ENCODE data around the gene BUD23.
"Not testable (repeated sequence)": the region's sequence is repeated elsewhere in the genome, so short reads cannot be mapped to it uniquely, and the experiment has no call there.

The BUD23 gene

GRCh38 chr7:73708961-73709549, 25.7 kb downstream of the BUD23 start:
- Histone ChIP-seq H4K5ac (ENCODE audit: low read length) (no peak overlapping the region), H3K4me2 (ENCODE audit: low read length) (no peak overlapping the region), H3K9ac (ENCODE audit: low read length) (no peak overlapping the region), H3K4me1 (ENCODE audit: control insufficient read depth, low read depth, low read length) (no peaks in the 10 kb centered on the region), H2BK15ac (replicated peaks; ENCODE audit: low read depth) (no peak overlapping the region), H2BK120ac (ENCODE audit: low read depth, low read length) (no peak overlapping the region), H3K4me3 (ENCODE audit: low read length) (no peak overlapping the region), H3K56ac (ENCODE audit: low read length) (no peak overlapping the region), H2BK5ac (ENCODE audit: low read length) (no peak overlapping the region), H3K36me3 (ENCODE audit: control insufficient read depth, insufficient read depth, low read length) (no peaks in the 10 kb centered on the region), H3K18ac (ENCODE audit: low read length) (no peak overlapping the region), H3K79me1 (ENCODE audit: low read length) (no peaks in the 10 kb centered on the region), H4K8ac (ENCODE audit: low read depth, low read length) (no peak overlapping the region), H2AK5ac (ENCODE audit: low read length) (no peak overlapping the region), H3K79me2 (ENCODE audit: control insufficient read depth, insufficient read depth, low read length) (no peaks in the 10 kb centered on the region), H3K4ac (ENCODE audit: low read depth, low read length) (no peak overlapping the region), H3K27me3 (ENCODE audit: insufficient read depth, low read length, poor library complexity) (no peaks in the 10 kb centered on the region), H3K27ac (ENCODE audit: low read depth, low read length) (no peak overlapping the region), H3K23ac (ENCODE audit: low read length) (no peak overlapping the region)
- DNase-seq = no peak
- no CpG with 5 or more reads among the region's 16 CpGs for WGBS (ENCODE audit: extremely low coverage, insufficient coverage, low lambda C conversion rate)

- Histone ChIP-seq H3K18ac (ENCODE audit: low read length) (no peak overlapping the region), H3K79me1 (ENCODE audit: low read length) (no peaks in the 10 kb centered on the region), H2BK120ac (ENCODE audit: low read depth, low read length) (no peak overlapping the region), H3K23ac (ENCODE audit: low read length) (no peak overlapping the region), H3K27me3 (ENCODE audit: insufficient read depth, low read length, poor library complexity) (no peaks in the 10 kb centered on the region), H3K9ac (ENCODE audit: low read length) (no peak overlapping the region), H3K4ac (ENCODE audit: low read depth, low read length) (no peak overlapping the region), H2AK5ac (ENCODE audit: low read length) (no peak overlapping the region), H3K4me2 (ENCODE audit: low read length) (no peak overlapping the region), H2BK15ac (replicated peaks; ENCODE audit: low read depth) (no peak overlapping the region), H3K79me2 (ENCODE audit: control insufficient read depth, insufficient read depth, low read length) (no peaks in the 10 kb centered on the region), H3K56ac (ENCODE audit: low read length) (no peak overlapping the region), H4K8ac (ENCODE audit: low read depth, low read length) (no peak overlapping the region), H4K5ac (ENCODE audit: low read length) (no peak overlapping the region), H3K27ac (ENCODE audit: low read depth, low read length) (no peak overlapping the region), H2BK5ac (ENCODE audit: low read length) (no peak overlapping the region), H3K4me3 (ENCODE audit: low read length) (no peak overlapping the region), H3K4me1 (ENCODE audit: control insufficient read depth, low read depth, low read length) (no peaks in the 10 kb centered on the region), H3K36me3 (ENCODE audit: control insufficient read depth, insufficient read depth, low read length) (no peaks in the 10 kb centered on the region)
- WGBS (ENCODE audit: extremely low coverage, insufficient coverage, low lambda C conversion rate) = no CpG with 5 or more reads among the region's 1 CpG
- no peak for DNase-seq
Measured at GRCh38 chr7:73712773-73713172, 29.4 kb downstream of the BUD23 start.

- not testable (repeated sequence) for H3K4me3 ChIP-seq (ENCODE audit: low read length); H2AK5ac ChIP-seq (ENCODE audit: low read length); H3K9ac ChIP-seq (ENCODE audit: low read length); DNase-seq; H3K4me2 ChIP-seq (ENCODE audit: low read length); H3K27me3 ChIP-seq (ENCODE audit: insufficient read depth, low read length, poor library complexity); H3K4me1 ChIP-seq (ENCODE audit: control insufficient read depth, low read depth, low read length); H4K5ac ChIP-seq (ENCODE audit: low read length); H3K4ac ChIP-seq (ENCODE audit: low read depth, low read length); H3K36me3 ChIP-seq (ENCODE audit: control insufficient read depth, insufficient read depth, low read length); H3K56ac ChIP-seq (ENCODE audit: low read length); H3K79me2 ChIP-seq (ENCODE audit: control insufficient read depth, insufficient read depth, low read length); H4K8ac ChIP-seq (ENCODE audit: low read depth, low read length); H3K23ac ChIP-seq (ENCODE audit: low read length); H3K18ac ChIP-seq (ENCODE audit: low read length); H2BK120ac ChIP-seq (ENCODE audit: low read depth, low read length); H3K27ac ChIP-seq (ENCODE audit: low read depth, low read length); H2BK15ac ChIP-seq (replicated peaks; ENCODE audit: low read depth); H2BK5ac ChIP-seq (ENCODE audit: low read length); H3K79me1 ChIP-seq (ENCODE audit: low read length)
- WGBS (ENCODE audit: extremely low coverage, insufficient coverage, low lambda C conversion rate) = no CpG with 5 or more reads among the region's 6 CpGs
Measured at GRCh38 chr7:73713319-73713718, 29.9 kb downstream of the BUD23 start.

GRCh38 chr7:73715648-73716317, 32.4 kb downstream of the BUD23 start:
- Histone ChIP-seq H3K4ac (ENCODE audit: low read depth, low read length) (no peak overlapping the region), H2AK5ac (ENCODE audit: low read length) (no peak overlapping the region), H3K18ac (ENCODE audit: low read length) (no peak overlapping the region), H3K79me2 (ENCODE audit: control insufficient read depth, insufficient read depth, low read length) (no peaks in the 10 kb centered on the region), H3K56ac (ENCODE audit: low read length) (no peak overlapping the region), H3K4me3 (ENCODE audit: low read length) (no peak overlapping the region), H4K5ac (ENCODE audit: low read length) (no peak overlapping the region), H3K4me1 (ENCODE audit: control insufficient read depth, low read depth, low read length) (no peaks in the 10 kb centered on the region), H3K27me3 (ENCODE audit: insufficient read depth, low read length, poor library complexity) (peaks cover 2% of the 10 kb centered on the region), H3K9ac (ENCODE audit: low read length) (no peak overlapping the region), H3K36me3 (ENCODE audit: control insufficient read depth, insufficient read depth, low read length) (no peaks in the 10 kb centered on the region), H3K4me2 (ENCODE audit: low read length) (no peak overlapping the region), H4K8ac (ENCODE audit: low read depth, low read length) (no peak overlapping the region), H2BK15ac (replicated peaks; ENCODE audit: low read depth) (no peak overlapping the region), H2BK5ac (ENCODE audit: low read length) (no peak overlapping the region), H3K27ac (ENCODE audit: low read depth, low read length) (no peak overlapping the region), H3K79me1 (ENCODE audit: low read length) (no peaks in the 10 kb centered on the region), H2BK120ac (ENCODE audit: low read depth, low read length) (no peak overlapping the region), H3K23ac (ENCODE audit: low read length) (no peak overlapping the region)
- DNase-seq = no peak
- WGBS (ENCODE audit: extremely low coverage, insufficient coverage, low lambda C conversion rate) = no CpG with 5 or more reads among the region's 16 CpGs

GRCh38 chr7:73716318-73716890, 33.0 kb downstream of the BUD23 start:
- H2BK15ac ChIP-seq (replicated peaks; ENCODE audit: low read depth) = no peak overlapping the region
- H3K27me3 ChIP-seq (ENCODE audit: insufficient read depth, low read length, poor library complexity) = peaks cover 2% of the 10 kb centered on the region
- H4K8ac ChIP-seq (ENCODE audit: low read depth, low read length) = no peak overlapping the region
- H2BK120ac ChIP-seq (ENCODE audit: low read depth, low read length) = no peak overlapping the region
- DNase-seq = no peak
- no peak overlapping the region for H3K18ac ChIP-seq (ENCODE audit: low read length)
- H3K4me2 ChIP-seq (ENCODE audit: low read length) = no peak overlapping the region
- H2AK5ac ChIP-seq (ENCODE audit: low read length) = no peak overlapping the region
- H3K4me1 ChIP-seq (ENCODE audit: control insufficient read depth, low read depth, low read length) = no peaks in the 10 kb centered on the region
- WGBS (ENCODE audit: extremely low coverage, insufficient coverage, low lambda C conversion rate) = no CpG with 5 or more reads among the region's 4 CpGs
- no peak overlapping the region for H3K56ac ChIP-seq (ENCODE audit: low read length)
- no peak overlapping the region for H3K4me3 ChIP-seq (ENCODE audit: low read length)
- H3K9ac ChIP-seq (ENCODE audit: low read length) = no peak overlapping the region
- H4K5ac ChIP-seq (ENCODE audit: low read length) = no peak overlapping the region
- no peak overlapping the region for H3K23ac ChIP-seq (ENCODE audit: low read length)
- H3K36me3 ChIP-seq (ENCODE audit: control insufficient read depth, insufficient read depth, low read length) = no peaks in the 10 kb centered on the region
- no peaks in the 10 kb centered on the region for H3K79me2 ChIP-seq (ENCODE audit: control insufficient read depth, insufficient read depth, low read length)
- no peak overlapping the region for H3K27ac ChIP-seq (ENCODE audit: low read depth, low read length)
- H3K79me1 ChIP-seq (ENCODE audit: low read length) = no peaks in the 10 kb centered on the region
- no peak overlapping the region for H3K4ac ChIP-seq (ENCODE audit: low read depth, low read length)
- H2BK5ac ChIP-seq (ENCODE audit: low read length) = no peak overlapping the region

All from mesendoderm (in vitro differentiated cells).